Nephron progenitor cell (in vitro differentiated cells): ENCODE data around the gene OR10S1.

Experiments used
- DNase-seq: peaks from one replicate; pipeline ENCODE4 v3.0.0; 2021
- H3K27ac Mint-ChIP-seq: 2 replicates; pipeline ENCODE4 v1.8.0; 2021; ENCODE audit warnings: mild to moderate bottlenecking, moderate library complexity, mixed read lengths
- H3K27me3 Mint-ChIP-seq: 2 replicates; pipeline ENCODE4 v1.8.0; 2021; ENCODE audit warnings: mild to moderate bottlenecking, low read depth, mixed read lengths; ENCODE audit not compliant: poor library complexity
- H3K36me3 Mint-ChIP-seq: 2 replicates; pipeline ENCODE4 v1.8.0; 2021; ENCODE audit warnings: low read depth, mixed read lengths
- H3K4me1 Mint-ChIP-seq: 2 replicates; pipeline ENCODE4 v1.8.0; 2021; ENCODE audit warnings: mixed read lengths
- H3K4me3 Mint-ChIP-seq: 2 replicates; pipeline ENCODE4 v1.8.0; 2021; ENCODE audit warnings: mild to moderate bottlenecking, moderate library complexity, mixed read lengths
- H3K9me3 Mint-ChIP-seq: 2 replicates; pipeline ENCODE4 v1.8.0; 2021; ENCODE audit warnings: mild to moderate bottlenecking, moderate library complexity, mixed read lengths
- CTCF ChIP-seq: fragments of 200-600 bp; sonication (generic); IDR thresholded peaks from 2 replicates; pipeline ENCODE4 v1.5.0; 2021; ENCODE audit warnings: antibody characterized with exemption

The OR10S1 gene

GRCh38 chr11:123976770-123977560, 616 bp downstream of the OR10S1 start:
- no peak for TF ChIP-seq CTCF
- peaks cover 5% of the 10 kb centered on the region for H3K27me3 Mint-ChIP-seq
- H3K4me1 Mint-ChIP-seq: no peaks in the 10 kb centered on the region
- no peaks in the 10 kb centered on the region for H3K36me3 Mint-ChIP-seq
- H3K9me3 Mint-ChIP-seq: peaks cover under 1% of the 10 kb centered on the region
- peak overlapping the region; percentile 85 for H3K27ac Mint-ChIP-seq
- DNase-seq: no peak
- no peak overlapping the region for H3K4me3 Mint-ChIP-seq

- DNase-seq: no peak
- Mint-ChIP-seq H3K4me3 (no peak overlapping the region), H3K27ac (no peak overlapping the region), H3K9me3 (peaks cover 10% of the 10 kb centered on the region), H3K4me1 (no peaks in the 10 kb centered on the region), H3K36me3 (no peaks in the 10 kb centered on the region), H3K27me3 (peaks cover 2% of the 10 kb centered on the region)
- TF ChIP-seq CTCF: no peak
Observed at GRCh38 chr11:123973816-123974215, 3.8 kb downstream of the OR10S1 start.

- no peak for DNase-seq
- H3K36me3 Mint-ChIP-seq: no peaks in the 10 kb centered on the region
- no peak overlapping the region for H3K27ac Mint-ChIP-seq
- H3K9me3 Mint-ChIP-seq: peaks cover 28% of the 10 kb centered on the region
- peaks cover 7% of the 10 kb centered on the region for H3K27me3 Mint-ChIP-seq
- no peaks in the 10 kb centered on the region for H3K4me1 Mint-ChIP-seq
- no peak overlapping the region for H3K4me3 Mint-ChIP-seq
- TF ChIP-seq CTCF: no peak
Observed at GRCh38 chr11:123956752-123957151, 20.8 kb downstream of the OR10S1 start.

DNA sequence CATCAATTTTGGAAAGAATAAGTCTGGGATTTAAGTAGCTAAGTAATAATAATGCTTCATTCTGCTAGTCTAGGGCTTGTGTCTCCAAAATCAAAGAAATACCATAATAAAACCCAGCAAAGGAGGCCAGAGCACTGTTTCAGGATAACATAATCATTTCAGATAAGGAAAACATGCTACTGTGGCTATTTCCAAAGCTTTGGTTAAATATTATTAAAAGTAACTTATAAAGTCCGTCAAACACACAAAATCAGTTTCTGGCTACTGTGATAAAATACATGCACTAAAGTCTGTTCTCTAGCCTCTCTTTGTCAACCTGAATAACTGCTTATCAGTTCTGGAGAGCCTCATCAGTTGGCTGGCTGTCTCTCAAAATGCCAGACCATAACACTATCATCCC, 32.4 kb downstream of the OR10S1 start:
- DNase-seq: no peak
- Mint-ChIP-seq H3K9me3 (no peaks in the 10 kb centered on the region), H3K4me3 (no peak overlapping the region), H3K27ac (no peak overlapping the region), H3K4me1 (no peaks in the 10 kb centered on the region), H3K36me3 (no peaks in the 10 kb centered on the region), H3K27me3 (peaks cover 4% of the 10 kb centered on the region)
- TF ChIP-seq CTCF: no peak

- no peak for TF ChIP-seq CTCF
- Mint-ChIP-seq H3K9me3 (no peaks in the 10 kb centered on the region), H3K27me3 (peaks cover 5% of the 10 kb centered on the region), H3K4me3 (no peak within 1 kb of the TSS), H3K36me3 (no peaks in the 10 kb centered on the region), H3K4me1 (no peaks in the 10 kb centered on the region), H3K27ac (no peak within 1 kb of the TSS)
- DNase-seq: no peak
Observed at GRCh38 chr11:123943738-123944137, 33.8 kb downstream of the OR10S1 start, which contains the start of gene OR6T1. Gene OR6T1, minus strand, starts transcription at chr11:123943838. Its CDS starts 0 bp downstream, at chr11:123943838.

- no peaks in the 10 kb centered on the region for H3K4me1 Mint-ChIP-seq
- no peaks in the 10 kb centered on the region for H3K36me3 Mint-ChIP-seq
- H3K27me3 Mint-ChIP-seq: peaks cover 8% of the 10 kb centered on the region
- no peak for DNase-seq
- TF ChIP-seq CTCF: no peak
- H3K27ac Mint-ChIP-seq: no peak overlapping the region
- no peak overlapping the region for H3K4me3 Mint-ChIP-seq
- H3K9me3 Mint-ChIP-seq: no peaks in the 10 kb centered on the region
Observed at GRCh38 chr11:123942413-123942812, 35.2 kb downstream of the OR10S1 start.
